PC-9 (cell line): ENCODE measurements around the gene NTN4.

Experiments used
- CTCF ChIP-seq: fragments of 200-600 bp; sonication (generic); conservative IDR thresholded peaks from 2 replicates; pipeline ENCODE4 v1.6.1; 2017; ENCODE audit warnings: mixed run types, antibody characterized with exemption, mild to moderate bottlenecking, moderate library complexity
- EZH2 ChIP-seq: fragments of 200-600 bp; sonication (generic); IDR thresholded peaks from 2 replicates; pipeline ENCODE4 v1.8.0; 2017; ENCODE audit warnings: antibody characterized with exemption, low read depth

DNA sequence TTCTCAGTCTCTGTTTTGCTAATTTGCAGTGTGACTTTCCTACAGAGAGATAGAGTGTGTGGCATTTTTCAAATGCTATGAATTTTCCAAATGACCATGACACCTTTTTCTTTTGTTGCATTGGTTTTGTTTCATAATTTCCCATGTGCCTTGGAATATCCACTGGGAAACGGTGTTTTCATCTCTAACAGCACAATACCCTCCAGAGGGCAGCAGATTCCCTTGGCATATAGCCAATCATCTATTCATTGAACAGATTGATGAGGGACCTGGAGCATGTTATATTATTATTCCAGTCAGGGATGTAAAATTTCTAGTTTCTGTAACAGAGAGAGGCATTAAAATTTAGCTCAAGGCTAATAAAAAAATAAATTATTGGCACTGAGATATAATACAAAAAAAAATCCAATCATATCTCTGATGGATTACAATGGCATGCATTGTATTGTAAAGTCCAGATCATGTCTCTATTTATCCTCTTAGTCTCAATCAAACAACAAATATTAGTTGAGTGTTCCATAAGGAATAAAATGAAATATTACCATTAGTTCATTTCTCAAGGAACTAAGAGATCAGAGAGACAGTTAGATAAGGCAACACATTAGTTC, 29.6 kb upstream of the NTN4 start:
- TF ChIP-seq CTCF (peak; percentile 69), EZH2 (no peak)
